ENCODE data around the gene PDE6D.

DNA sequence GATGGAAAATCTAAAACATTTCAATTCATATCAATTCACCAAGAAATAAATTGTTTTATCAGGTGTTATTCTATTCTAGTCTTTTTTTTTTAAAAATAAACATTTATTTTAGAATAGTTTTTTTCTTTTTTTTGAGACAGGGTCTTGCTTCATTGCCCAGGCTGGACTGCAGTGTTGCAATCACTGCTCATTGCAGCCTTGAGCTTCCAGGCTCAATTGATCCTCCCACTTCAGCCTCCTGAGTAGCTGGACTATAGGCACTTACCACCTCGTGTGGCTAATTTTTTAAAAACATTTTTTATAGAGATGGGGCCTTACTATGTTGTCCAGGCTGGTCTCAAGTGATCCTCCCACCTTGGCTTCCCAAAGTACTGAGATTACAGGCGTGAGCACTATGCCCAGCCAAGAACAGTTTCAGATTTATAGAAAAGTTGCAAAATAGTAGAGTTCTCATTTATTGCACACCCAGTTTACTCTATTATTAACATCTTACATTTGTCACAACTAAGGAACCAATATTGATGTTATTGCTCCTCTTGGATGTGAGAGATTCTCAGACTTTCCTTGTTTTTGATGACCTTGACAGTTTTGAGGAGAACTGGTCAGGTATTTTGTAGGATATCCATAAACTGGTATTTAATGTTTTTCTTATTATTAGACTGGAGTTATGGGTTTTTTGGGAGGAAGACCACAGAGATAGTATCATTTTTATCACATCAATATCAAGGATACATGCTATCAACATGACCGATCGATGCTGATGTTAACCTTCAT lies 29.9 kb downstream of the PDE6D start:
- TF ChIP-seq, protein P1, sequence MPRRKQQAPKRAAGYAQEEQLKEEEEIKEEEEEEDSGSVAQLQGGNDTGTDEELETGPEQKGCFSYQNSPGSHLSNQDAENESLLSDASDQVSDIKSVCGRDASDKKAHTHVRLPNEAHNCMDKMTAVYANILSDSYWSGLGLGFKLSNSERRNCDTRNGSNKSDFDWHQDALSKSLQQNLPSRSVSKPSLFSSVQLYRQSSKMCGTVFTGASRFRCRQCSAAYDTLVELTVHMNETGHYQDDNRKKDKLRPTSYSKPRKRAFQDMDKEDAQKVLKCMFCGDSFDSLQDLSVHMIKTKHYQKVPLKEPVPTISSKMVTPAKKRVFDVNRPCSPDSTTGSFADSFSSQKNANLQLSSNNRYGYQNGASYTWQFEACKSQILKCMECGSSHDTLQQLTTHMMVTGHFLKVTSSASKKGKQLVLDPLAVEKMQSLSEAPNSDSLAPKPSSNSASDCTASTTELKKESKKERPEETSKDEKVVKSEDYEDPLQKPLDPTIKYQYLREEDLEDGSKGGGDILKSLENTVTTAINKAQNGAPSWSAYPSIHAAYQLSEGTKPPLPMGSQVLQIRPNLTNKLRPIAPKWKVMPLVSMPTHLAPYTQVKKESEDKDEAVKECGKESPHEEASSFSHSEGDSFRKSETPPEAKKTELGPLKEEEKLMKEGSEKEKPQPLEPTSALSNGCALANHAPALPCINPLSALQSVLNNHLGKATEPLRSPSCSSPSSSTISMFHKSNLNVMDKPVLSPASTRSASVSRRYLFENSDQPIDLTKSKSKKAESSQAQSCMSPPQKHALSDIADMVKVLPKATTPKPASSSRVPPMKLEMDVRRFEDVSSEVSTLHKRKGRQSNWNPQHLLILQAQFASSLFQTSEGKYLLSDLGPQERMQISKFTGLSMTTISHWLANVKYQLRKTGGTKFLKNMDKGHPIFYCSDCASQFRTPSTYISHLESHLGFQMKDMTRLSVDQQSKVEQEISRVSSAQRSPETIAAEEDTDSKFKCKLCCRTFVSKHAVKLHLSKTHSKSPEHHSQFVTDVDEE (CRISPR knock-in tag; IDR thresholded peaks at IDR 0.05): no peak
- TF ChIP-seq SNAI2 (CRISPR knock-in tag; IDR thresholded peaks at IDR 0.05): no peak
